Measurements from ENCODE around the gene ANKFN1. TPM values are rescaled to one million over a fixed set of nuclear protein-coding genes. Genes with fewer than 3 reads are reported as not detected.
A peak's percentile ranks its signal among the peaks of the same experiment; 100 is the strongest.

ANKFN1 gene
- total RNA-seq, 1 experiment from 2014 or later: not detected

DNA sequence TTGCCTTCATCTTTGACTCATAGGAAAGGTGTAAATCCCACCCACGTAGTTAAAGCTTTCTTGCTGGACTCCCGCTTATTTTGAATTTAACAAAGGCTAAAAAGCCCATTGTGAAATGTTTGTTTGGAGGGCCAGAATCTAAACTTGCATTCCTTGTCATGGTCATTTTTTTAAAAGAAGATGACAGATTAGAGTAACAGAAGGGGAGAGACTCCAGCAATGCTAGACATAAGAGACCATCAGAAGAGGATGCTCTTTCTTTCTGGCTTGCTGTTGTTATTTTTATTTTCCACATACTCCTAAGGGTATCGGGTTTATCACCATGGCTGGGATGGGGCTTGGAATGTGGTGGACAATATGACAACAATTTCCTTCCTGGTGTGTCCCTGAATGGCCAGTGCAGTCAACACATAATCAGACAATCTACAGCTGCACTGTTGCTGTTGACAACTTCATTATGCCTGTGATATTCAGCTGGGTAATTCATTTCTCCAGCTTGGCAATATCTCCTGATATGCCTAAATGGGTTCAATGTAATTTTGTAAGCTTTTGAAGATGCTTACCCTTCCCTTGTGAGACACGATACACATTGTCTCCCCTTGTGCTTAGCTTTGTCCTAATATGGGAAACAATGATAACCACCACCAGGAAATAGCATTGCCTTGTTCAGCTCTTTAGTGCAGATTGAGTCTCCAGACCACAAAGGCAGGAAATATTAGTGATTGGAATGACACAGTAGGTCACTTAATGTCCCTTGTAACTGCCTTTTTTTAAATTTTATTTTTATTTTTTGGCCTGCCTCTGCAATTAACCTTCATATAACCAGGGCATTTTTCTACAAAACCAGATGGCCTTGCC is 164.3 kb downstream of the ANKFN1 start:
- no peak for DNase-seq (ENCODE audit: low spot score)
- POLR2A ChIA-PET (ENCODE audit: low non-redundant PET): no interaction called here
- no peaks in the 10 kb centered on the region for H3K36me3 ChIP-seq (ENCODE audit: insufficient read depth, low read length, poor library complexity, severe bottlenecking)
- no peak for TF ChIP-seq CTCF (conservative IDR thresholded peaks at IDR 0.05; ENCODE audit: low read depth, low read length)
- no peak for TF ChIP-seq EZH2 (IDR thresholded peaks at IDR 0.05; ENCODE audit: borderline replicate concordance, low read depth, low read length, poor library complexity, severe bottlenecking)
- H3K27ac ChIP-seq (ENCODE audit: low read depth, low read length, poor library complexity, severe bottlenecking): no peak overlapping the region
- H3K27me3 ChIP-seq (replicated peaks; ENCODE audit: insufficient read depth, low read depth, low read length, poor library complexity): peaks cover 27% of the 10 kb centered on the region
- intact Hi-C loops (cut with micrococcal nuclease; ENCODE audit: unreplicated experiment): loop anchor here (5.0 to 10.0 kb wide), 2 partner anchors 473 to 790 kb away; no protein-coding TSS in a partner anchor
- CTCF ChIA-PET: no interaction called here
- H3K9me3 ChIP-seq (ENCODE audit: low read depth, low read length, poor library complexity, severe bottlenecking): no peaks in the 10 kb centered on the region
- no peak overlapping the region for H3K4me3 ChIP-seq (ENCODE audit: low read depth, low read length, poor library complexity, severe bottlenecking)
- no peaks in the 10 kb centered on the region for H3K4me1 ChIP-seq (ENCODE audit: insufficient read depth, low read length, poor library complexity, severe bottlenecking)
- no TSS peak for BruUV-seq (replicated peaks)

DNA sequence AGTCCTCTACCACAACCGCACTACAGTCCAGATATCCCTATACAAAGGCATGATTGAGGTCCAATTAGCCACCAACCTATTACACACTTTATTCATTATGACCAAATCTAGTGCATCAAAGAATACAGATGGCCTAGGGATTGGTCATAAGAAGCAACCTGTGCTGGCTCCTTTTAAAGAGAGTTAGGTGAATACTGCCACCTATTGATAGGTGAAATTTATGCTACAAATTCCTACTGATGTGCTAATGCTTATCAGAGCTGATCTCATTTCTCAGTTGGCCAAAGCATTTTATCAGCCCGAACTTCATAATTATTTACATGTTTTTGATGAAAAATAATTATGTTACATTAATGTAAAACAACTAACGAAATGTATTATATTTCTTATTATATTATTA is 166.3 kb downstream of the ANKFN1 start:
- intact Hi-C loops (cut with micrococcal nuclease; ENCODE audit: unreplicated experiment): loop anchor here (5.0 to 10.0 kb wide), 2 partner anchors 475 to 792 kb away; no protein-coding TSS in a partner anchor
- BruUV-seq (replicated peaks): no TSS peak
- Histone ChIP-seq H3K27ac (ENCODE audit: low read depth, low read length, poor library complexity, severe bottlenecking) (no peak overlapping the region), H3K27me3 (replicated peaks; ENCODE audit: insufficient read depth, low read depth, low read length, poor library complexity) (peaks cover 47% of the 10 kb centered on the region), H3K4me1 (ENCODE audit: insufficient read depth, low read length, poor library complexity, severe bottlenecking) (no peaks in the 10 kb centered on the region), H3K9me3 (ENCODE audit: low read depth, low read length, poor library complexity, severe bottlenecking) (no peaks in the 10 kb centered on the region), H3K4me3 (ENCODE audit: low read depth, low read length, poor library complexity, severe bottlenecking) (no peak overlapping the region), H3K36me3 (ENCODE audit: insufficient read depth, low read length, poor library complexity, severe bottlenecking) (no peaks in the 10 kb centered on the region)
- ChIA-PET POLR2A (ENCODE audit: low non-redundant PET) (no interaction called here), CTCF (no interaction called here)
- peak; percentile 58 for DNase-seq (ENCODE audit: low spot score)
- TF ChIP-seq CTCF (conservative IDR thresholded peaks at IDR 0.05; ENCODE audit: low read depth, low read length): peak; percentile 61
- no peak for TF ChIP-seq EZH2 (IDR thresholded peaks at IDR 0.05; ENCODE audit: borderline replicate concordance, low read depth, low read length, poor library complexity, severe bottlenecking)

DNA sequence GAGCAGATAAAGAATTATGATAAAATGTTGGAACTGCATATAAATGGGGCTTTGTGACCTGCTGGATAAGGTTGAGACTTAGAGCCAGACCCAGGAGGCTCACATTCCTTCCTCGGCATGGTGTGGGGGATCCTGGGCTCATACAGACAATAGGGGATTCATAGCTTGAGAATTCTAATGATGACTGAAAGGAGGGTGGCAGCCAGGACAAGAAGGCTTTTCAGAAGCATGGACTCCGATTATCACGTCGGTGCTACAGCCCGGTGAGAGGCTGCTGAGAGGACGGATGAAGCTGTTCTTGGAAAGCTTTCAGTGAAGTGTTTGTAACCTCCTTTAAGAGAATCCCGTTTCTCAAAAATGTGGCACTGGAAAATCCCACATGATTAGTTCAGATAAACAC is 167.2 kb downstream of the ANKFN1 start:
- H3K4me1 ChIP-seq (ENCODE audit: insufficient read depth, low read length, poor library complexity, severe bottlenecking): no peaks in the 10 kb centered on the region
- CTCF ChIA-PET: no interaction called here
- H3K9me3 ChIP-seq (ENCODE audit: low read depth, low read length, poor library complexity, severe bottlenecking): no peaks in the 10 kb centered on the region
- no peak for DNase-seq (ENCODE audit: low spot score)
- no peak overlapping the region for H3K4me3 ChIP-seq (ENCODE audit: low read depth, low read length, poor library complexity, severe bottlenecking)
- POLR2A ChIA-PET (ENCODE audit: low non-redundant PET): no interaction called here
- TF ChIP-seq EZH2 (IDR thresholded peaks at IDR 0.05; ENCODE audit: borderline replicate concordance, low read depth, low read length, poor library complexity, severe bottlenecking) (no peak), CTCF (conservative IDR thresholded peaks at IDR 0.05; ENCODE audit: low read depth, low read length) (no peak)
- intact Hi-C loops (cut with micrococcal nuclease; ENCODE audit: unreplicated experiment): no loop called here
- no peak overlapping the region for H3K27ac ChIP-seq (ENCODE audit: low read depth, low read length, poor library complexity, severe bottlenecking)
- BruUV-seq (replicated peaks): no TSS peak
- H3K27me3 ChIP-seq (replicated peaks; ENCODE audit: insufficient read depth, low read depth, low read length, poor library complexity): peaks cover 56% of the 10 kb centered on the region
- H3K36me3 ChIP-seq (ENCODE audit: insufficient read depth, low read length, poor library complexity, severe bottlenecking): no peaks in the 10 kb centered on the region

All from A673 (cell line).